ENCODE data around the gene PRKCB. TPM values are rescaled to one million over a fixed set of nuclear protein-coding genes. Genes with fewer than 3 reads are reported as not detected.

Gene PRKCB
- total RNA-seq, 2 experiments from 2014 or later = 57.5 to 83.8 TPM

- no peaks in the 10 kb centered on the region for H3K4me1 Mint-ChIP-seq
- ATAC-seq (no peak), DNase-seq (no peak)
- no peak overlapping the region for H3K4me3 Mint-ChIP-seq
- CTCF ChIA-PET = interaction anchor here (1.1 kb wide), 1 partner anchor 176 kb away, joined by 3 read pairs; no protein-coding TSS in a partner anchor
- H3K9me3 Mint-ChIP-seq (ENCODE audit: low read depth) = no peaks in the 10 kb centered on the region
- POLR2A ChIA-PET = no interaction called here
- intact Hi-C loops (cut with DNase I, micrococcal nuclease) = no loop called here
- H3K27ac Mint-ChIP-seq = no peak overlapping the region
- H3K27me3 Mint-ChIP-seq = peaks cover 29% of the 10 kb centered on the region
- H3K36me3 Mint-ChIP-seq (ENCODE audit: low read depth) = no peaks in the 10 kb centered on the region
These were observed 411.3 kb downstream of the PRKCB start for GRCh38 chr16:24246911-24247607.

- peaks cover 45% of the 10 kb centered on the region for H3K27me3 Mint-ChIP-seq
- H3K36me3 Mint-ChIP-seq (ENCODE audit: low read depth) = no peaks in the 10 kb centered on the region
- H3K9me3 Mint-ChIP-seq (ENCODE audit: low read depth) = no peaks in the 10 kb centered on the region
- intact Hi-C loops (cut with DNase I, micrococcal nuclease) = loop anchor here (1.0 to 10.0 kb wide), 6 partner anchors 182 to 518 kb away; no protein-coding TSS in a partner anchor
- DNase-seq (peak; percentile 63), ATAC-seq (peak; percentile 79)
- no peaks in the 10 kb centered on the region for H3K4me1 Mint-ChIP-seq
- H3K4me3 Mint-ChIP-seq = no peak overlapping the region
- H3K27ac Mint-ChIP-seq = no peak overlapping the region
- ChIA-PET POLR2A (interaction anchor here (1.0 kb wide), 1 partner anchor 183 kb away, joined by 3 read pairs; no protein-coding TSS in a partner anchor), CTCF (interaction anchor here (0.6 to 2.6 kb wide), 33 partner anchors 9 to 671 kb away, joined by 3 to 29 read pairs (median 3); no protein-coding TSS in a partner anchor)
These were observed 417.4 kb downstream of the PRKCB start for GRCh38 chr16:24253192-24253591.

GRCh38 chr16:24255456-24256371, 419.9 kb downstream of the PRKCB start, which contains the start of gene CACNG3:
CACNG3 (plus strand) TSS chr16:24256335; CDS start chr16:24256755, 420 bp downstream.
- DNase-seq (peak; percentile 85), ATAC-seq (peak; percentile 88)
- Mint-ChIP-seq H3K4me3 (no peak within 1 kb of the TSS), H3K27ac (no peak within 1 kb of the TSS), H3K27me3 (peaks cover 51% of the 10 kb centered on the region), H3K4me1 (no peaks in the 10 kb centered on the region), H3K36me3 (ENCODE audit: low read depth) (no peaks in the 10 kb centered on the region), H3K9me3 (ENCODE audit: low read depth) (no peaks in the 10 kb centered on the region)
- POLR2A ChIA-PET = no interaction called here
- CTCF ChIA-PET = interaction anchor here (0.6 to 1.9 kb wide), 8 partner anchors 83 to 394 kb away, joined by 3 to 8 read pairs (median 3); no protein-coding TSS in a partner anchor
- intact Hi-C loops (cut with DNase I, micrococcal nuclease) = loop anchor here (5.0 to 10.0 kb wide), 4 partner anchors 113 to 521 kb away; no protein-coding TSS in a partner anchor

GRCh38 chr16:24257958-24258357, 422.2 kb downstream of the PRKCB start:
- intact Hi-C loops (cut with DNase I, micrococcal nuclease) = loop anchor here (5.0 to 10.0 kb wide), 4 partner anchors 116 to 523 kb away; no protein-coding TSS in a partner anchor
- ChIA-PET POLR2A (no interaction called here), CTCF (no interaction called here)
- no peak overlapping the region for H3K27ac Mint-ChIP-seq
- no peak for ATAC-seq
- H3K9me3 Mint-ChIP-seq (ENCODE audit: low read depth) = no peaks in the 10 kb centered on the region
- no peaks in the 10 kb centered on the region for H3K36me3 Mint-ChIP-seq (ENCODE audit: low read depth)
- DNase-seq = no peak
- H3K4me1 Mint-ChIP-seq = no peaks in the 10 kb centered on the region
- H3K4me3 Mint-ChIP-seq = no peak overlapping the region
- peaks cover 56% of the 10 kb centered on the region for H3K27me3 Mint-ChIP-seq

- Mint-ChIP-seq H3K27ac (no peak overlapping the region), H3K27me3 (peaks cover 52% of the 10 kb centered on the region), H3K4me1 (no peaks in the 10 kb centered on the region), H3K9me3 (ENCODE audit: low read depth) (no peaks in the 10 kb centered on the region), H3K36me3 (ENCODE audit: low read depth) (no peaks in the 10 kb centered on the region), H3K4me3 (no peak overlapping the region)
- DNase-seq (no peak), ATAC-seq (no peak)
- intact Hi-C loops (cut with DNase I, micrococcal nuclease) = loop anchor here (5.0 to 10.0 kb wide), 4 partner anchors 116 to 524 kb away; no protein-coding TSS in a partner anchor
- POLR2A ChIA-PET = interaction anchor here (0.6 kb wide), 1 partner anchor 125 kb away, joined by 3 read pairs; no protein-coding TSS in a partner anchor
- CTCF ChIA-PET = interaction anchor here (1.2 kb wide), 1 partner anchor 27 kb away, joined by 5 read pairs; no protein-coding TSS in a partner anchor
These were observed 423.0 kb downstream of the PRKCB start for GRCh38 chr16:24258791-24259190.

- no peak overlapping the region for H3K27ac Mint-ChIP-seq
- intact Hi-C loops (cut with DNase I, micrococcal nuclease) = no loop called here
- H3K36me3 Mint-ChIP-seq (ENCODE audit: low read depth) = no peaks in the 10 kb centered on the region
- ChIA-PET CTCF (no interaction called here), POLR2A (no interaction called here)
- ATAC-seq = no peak
- DNase-seq = no peak
- peaks cover 28% of the 10 kb centered on the region for H3K27me3 Mint-ChIP-seq
- H3K9me3 Mint-ChIP-seq (ENCODE audit: low read depth) = no peaks in the 10 kb centered on the region
- H3K4me1 Mint-ChIP-seq = no peaks in the 10 kb centered on the region
- H3K4me3 Mint-ChIP-seq = no peak overlapping the region
These were observed 427.0 kb downstream of the PRKCB start for GRCh38 chr16:24262816-24263215.

Small RNA genes within 50 kb of the gene (microRNA-seq; reads per million reads assigned to microRNA genes)
- not detected for gene MIR1273H (ENCODE audit: borderline replicate concordance)

Other genes with a start within 250 kb of the PRKCB start
- gene NDUFAB1, start 239.7 kb upstream of the PRKCB start, total RNA-seq = 100 to 1,000 TPM in 1 of 2 experiments, 10 to 100 TPM in 1; 81.5 to 158 TPM
- 10 to 100 TPM; 23.1 to 23.5 TPM for gene PALB2, start 194.7 kb upstream of the PRKCB start, total RNA-seq
- gene DCTN5, start 194.5 kb upstream of the PRKCB start, total RNA-seq = 10 to 100 TPM; 47.1 to 55.8 TPM
- 100 to 1,000 TPM in 1 of 2 experiments, 10 to 100 TPM in 1; 91.4 to 120 TPM for gene PLK1, start 157.1 kb upstream of the PRKCB start, total RNA-seq
- gene ERN2, start 122.8 kb upstream of the PRKCB start, total RNA-seq = not detected
- gene CHP2, start 81.0 kb upstream of the PRKCB start, total RNA-seq = not detected